NCI-H1048 (cell line): ENCODE results near the gene RCAN2.
A peak's percentile ranks its signal among the peaks of the same experiment; 100 is the strongest.
"Not testable (repeated sequence)": the region's sequence is repeated elsewhere in the genome, so short reads cannot be mapped to it uniquely, and the experiment has no call there.

Experiments
- DNase-seq: peaks from one replicate; lab custom pipeline; 2025; lab: John Stamatoyannopoulos, UW

RCAN2 gene

DNA sequence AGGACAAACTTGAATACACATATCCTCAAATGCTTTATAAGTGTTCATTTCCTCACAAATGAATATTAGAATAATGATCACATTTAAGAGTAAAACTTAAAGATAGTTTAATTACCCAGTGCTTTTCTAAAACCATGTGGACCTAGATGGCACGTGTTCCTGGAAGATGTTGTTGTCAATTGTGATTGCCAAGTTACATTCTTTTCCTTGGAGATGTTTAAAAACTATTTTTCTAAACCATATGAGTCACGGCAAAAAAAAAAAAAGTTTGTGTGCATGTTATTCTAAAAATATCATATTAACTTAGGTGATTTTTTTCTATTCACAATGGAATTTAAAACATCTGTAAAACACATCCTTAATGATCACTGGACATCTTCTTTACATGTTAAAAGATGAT is 51.1 kb downstream of the RCAN2 start:
- DNase-seq: no peak

DNA sequence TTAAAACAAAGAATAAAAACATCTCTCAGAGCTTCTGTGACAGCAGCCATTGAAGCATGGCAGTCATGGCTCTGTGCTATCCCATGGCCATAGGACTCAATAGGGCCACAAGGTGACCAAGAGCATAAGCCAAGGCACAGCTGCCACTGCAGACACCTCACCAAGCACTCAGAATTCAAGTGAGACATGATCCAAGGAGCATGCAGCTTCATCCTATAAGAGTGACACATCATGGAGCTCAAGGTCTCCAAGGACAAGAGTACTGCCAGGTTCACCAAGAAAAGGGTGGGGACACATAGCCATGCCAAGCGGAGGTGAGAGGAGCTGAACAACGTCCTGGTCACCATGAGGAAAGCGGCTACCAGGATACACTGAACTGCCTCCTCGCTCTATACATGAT is 53.0 kb downstream of the RCAN2 start:
- no peak for DNase-seq

DNA sequence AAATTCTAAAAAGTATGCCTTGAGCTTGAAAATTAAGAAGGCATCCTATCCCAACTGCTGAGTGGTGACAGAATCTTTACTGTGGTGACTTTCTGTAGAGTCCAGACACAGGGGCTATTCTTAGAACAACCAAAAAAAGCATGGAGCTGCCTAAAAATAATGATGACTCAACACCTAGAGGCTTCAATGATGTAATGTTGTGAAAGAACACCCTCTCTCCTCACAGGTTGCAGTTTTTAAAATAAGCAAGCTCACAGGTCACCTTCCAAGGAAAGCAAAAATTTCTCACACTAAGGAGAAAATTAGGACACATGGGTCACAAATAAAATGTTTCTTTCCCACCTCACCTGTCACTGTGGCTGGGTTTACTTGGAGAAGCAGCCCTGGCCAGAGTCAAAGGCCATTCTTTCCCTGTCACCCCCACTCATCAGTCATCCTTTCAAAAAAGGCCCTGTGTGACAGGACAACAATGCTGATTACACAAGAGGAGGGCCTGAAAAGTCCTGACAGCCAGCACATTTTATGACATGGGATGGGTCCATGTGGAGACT is 53.5 kb downstream of the RCAN2 start:
- DNase-seq: no peak

DNA sequence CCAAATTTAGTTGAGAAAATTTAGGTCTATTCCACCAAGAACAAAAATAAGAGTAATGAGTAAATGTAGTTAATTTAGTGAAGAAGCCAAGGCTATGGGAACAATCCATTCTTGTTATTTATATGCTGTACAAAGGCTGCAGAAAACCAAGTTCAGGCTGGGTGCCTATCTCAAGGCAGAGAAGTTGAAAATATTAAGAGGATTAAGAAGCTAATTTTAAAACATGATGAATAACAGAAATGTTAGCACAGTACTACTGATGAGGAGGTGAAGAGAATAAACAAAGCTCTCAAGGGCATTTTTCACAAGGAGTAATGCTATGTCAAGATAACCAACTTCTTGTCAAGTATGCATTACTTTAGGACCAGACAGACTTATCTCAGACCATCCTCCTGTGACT is 68.6 kb downstream of the RCAN2 start:
- no peak for DNase-seq

DNA sequence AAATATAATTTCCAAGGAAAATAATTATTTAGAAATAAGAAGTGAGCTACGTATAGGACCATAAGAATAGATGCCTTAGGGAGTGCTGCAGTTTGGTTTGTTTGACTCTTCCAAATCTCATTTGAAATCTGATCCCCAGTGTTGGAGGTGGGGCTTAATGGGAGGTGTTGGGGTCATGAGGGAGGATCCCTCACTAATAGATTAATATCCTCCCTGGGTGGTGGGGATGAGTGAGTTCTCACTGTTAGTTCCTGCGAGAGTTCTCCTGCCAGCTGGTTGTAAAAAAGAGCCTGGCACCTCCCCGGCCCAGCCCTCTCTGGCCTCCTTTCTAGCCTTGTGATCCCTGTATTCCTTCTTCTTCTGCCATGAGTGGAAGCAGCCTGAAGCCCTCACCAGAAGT is 69.3 kb downstream of the RCAN2 start:
- no peak for DNase-seq

DNA sequence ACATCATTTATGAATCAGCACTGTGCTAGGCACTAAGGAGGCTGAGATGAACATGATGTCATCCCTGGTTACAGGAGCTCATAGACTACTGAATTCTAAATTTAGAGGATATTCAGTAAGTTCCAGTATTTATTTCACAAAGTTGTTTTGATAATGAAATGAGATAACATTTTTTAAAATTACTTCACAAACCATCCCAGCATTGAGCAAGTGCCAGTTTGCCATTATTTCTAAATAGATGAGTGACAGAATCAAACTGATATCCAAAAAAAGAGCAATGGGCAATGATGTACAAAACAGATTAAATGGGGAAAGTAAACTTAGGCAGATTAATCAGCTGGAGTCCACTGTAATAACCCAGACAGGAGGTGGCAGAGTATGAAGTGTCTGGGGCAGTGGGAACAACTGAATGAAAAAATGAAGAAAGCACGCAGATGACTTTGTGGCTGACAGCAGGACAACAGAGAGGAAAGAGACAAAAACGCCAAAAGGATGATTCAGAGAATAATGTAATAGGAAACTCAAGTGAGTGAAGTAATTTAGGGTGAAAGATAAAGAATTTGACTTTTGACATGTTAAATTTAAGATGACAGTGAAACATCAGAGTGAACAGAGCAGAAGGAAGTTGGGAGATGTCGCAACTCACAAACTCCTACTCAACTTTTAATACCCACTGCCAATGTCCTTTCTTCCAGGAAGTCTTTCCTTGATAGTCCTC is 70.2 kb downstream of the RCAN2 start:
- DNase-seq: no peak

DNA sequence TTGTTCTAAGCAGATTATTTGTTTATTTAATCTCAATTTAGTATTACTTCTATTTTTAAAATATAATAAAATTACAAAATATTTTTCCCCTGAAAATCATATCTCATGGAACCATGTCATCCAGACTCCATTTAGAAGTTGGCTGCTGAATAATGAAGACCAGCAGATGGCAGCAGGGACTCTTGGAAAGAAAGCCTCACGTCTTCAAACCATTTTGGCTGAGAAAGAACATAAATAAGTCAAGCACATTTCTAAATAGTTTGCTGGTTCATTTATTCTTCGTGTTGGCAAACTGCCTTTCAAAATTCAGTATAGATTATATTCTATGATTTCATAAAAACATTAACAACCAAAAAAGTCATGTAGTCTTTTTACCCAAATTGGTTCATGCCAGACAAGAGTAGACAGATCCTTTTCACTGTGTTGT is 71.7 kb downstream of the RCAN2 start:
- peak; percentile 24 for DNase-seq

DNA sequence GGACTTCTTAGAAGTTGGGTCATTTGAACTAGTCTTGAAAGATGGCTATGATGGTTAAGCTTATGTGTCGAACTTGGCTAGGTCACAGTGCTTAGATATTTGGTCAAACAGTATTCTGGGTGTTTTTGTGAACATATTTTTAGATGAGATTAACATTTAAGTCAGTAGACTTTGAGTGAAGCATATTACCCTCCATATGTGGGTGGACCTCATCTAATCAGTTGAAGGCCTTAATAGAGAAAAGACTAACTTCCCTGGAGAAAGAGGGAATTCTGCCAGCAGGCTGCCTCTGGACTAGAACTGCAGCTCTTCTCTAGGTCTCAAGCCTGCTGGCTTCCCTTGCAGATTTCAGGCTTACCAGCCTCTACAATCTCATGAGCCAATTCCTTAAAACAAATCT is 76.9 kb downstream of the RCAN2 start:
- DNase-seq: no peak

DNA sequence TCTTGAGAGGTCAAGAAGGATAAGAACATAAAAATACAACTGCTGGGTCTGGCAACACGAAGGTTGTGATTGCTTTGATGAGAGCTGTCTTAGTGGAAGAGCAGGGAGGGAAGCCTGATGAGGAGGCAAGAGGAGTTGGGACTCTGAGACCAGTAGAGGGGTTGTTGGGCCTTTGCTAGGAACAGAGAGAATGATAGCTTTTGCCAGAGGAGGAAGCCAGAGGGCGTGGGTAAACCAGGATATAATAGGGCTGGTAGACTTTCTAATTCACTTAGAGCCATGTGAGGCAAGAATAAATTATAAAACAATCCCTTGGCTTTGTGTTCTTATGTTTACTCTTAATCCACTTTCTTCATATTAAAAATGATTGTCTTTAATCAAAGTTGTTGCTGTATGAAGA is 78.6 kb downstream of the RCAN2 start:
- DNase-seq: no peak

DNA sequence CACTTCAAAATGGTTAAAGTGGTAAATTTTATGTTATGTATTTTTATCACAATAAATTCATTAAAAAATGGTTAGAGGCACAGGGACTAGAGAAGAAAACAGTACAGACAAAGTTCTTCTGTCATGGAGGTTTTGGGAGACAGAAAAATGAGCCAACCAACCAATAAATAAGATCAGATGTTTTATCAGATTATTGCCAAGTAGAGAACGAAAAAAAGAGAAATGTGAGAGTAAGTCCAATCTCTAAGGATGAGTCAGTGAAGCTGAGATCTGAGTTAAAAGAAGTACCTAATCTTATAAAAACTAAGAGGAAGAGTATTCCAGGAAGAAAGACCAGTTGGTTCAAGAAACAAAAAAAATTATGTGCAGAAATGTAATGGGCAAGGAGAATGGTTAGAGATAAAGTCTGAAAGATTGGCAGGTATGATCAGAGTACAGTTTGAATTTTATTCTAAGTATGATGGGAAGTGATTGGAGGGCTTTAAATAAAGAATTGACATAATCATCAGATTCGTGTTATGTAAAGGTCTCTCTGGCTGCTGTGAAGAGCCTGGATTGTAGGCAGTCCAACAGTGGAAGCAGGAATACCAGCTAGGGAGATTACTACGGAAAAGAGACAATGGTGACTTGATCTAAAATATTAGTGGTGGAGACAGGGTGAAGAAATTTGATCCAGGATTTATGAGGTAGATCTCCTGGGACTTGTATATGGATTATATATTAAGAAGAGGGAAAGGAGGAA is 79.6 kb downstream of the RCAN2 start:
- DNase-seq: no peak

DNA sequence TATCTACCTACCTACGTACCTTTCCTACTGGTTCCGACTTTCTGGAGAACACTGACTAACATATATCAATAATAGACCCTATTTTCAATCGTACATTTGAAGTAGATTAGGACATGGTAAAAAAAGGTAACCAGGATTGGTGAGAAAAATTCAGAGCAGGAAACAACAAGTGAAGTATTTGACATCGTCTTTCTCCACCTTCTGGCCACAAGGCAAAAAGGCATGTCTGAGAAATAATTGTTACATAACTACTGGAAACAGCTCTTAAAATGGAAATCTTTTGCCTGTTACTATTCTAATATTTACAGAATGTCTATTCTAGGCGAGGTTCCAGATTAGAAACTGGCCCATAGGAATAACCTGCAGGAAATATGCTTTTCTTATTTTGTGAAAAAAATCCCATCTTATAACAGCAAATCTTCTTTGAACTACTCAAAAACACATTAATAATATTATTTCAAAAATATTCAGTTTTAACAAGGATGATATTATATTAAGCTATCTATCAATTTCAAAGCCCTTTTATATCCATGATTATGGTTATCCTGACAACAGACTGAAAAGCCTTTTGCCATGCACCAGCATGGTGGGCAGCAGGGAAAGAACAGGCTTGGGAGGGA is 80.8 kb downstream of the RCAN2 start:
- no peak for DNase-seq

DNA sequence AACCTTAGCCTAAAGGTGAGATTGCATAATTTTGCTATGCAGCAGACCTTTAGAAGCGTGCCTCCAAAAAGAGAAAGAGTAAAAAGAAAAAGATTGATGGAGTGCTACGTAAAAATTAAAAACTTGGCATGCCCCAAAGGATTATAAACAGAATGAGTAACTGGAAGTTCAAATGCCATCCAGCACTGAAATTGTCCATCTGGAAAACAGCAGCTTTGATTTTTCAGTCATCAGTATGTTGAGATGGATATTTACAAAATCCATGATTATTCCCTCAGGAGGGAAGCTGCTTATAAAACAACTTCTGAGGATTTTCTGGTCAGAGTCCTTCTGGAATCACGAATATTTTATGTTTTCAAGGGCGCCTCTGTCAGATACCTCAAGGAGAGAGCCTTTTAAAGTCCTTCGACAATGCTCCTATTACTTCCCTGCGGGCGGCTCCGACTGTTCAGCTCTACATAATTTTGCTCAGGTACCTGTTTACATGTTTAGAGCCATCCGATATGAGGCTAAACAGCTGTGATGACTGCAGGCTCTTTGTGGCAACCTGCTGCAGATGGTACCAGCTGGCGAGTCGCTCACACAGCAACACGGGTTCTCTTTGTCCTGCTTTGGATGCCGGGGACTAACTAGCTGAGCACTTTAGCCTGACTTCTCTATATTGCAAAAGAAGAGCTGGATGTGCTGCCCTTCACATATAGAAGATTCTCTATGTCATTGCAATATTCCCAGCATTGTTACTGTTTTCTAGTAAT is 83.3 kb downstream of the RCAN2 start:
- no peak for DNase-seq

DNA sequence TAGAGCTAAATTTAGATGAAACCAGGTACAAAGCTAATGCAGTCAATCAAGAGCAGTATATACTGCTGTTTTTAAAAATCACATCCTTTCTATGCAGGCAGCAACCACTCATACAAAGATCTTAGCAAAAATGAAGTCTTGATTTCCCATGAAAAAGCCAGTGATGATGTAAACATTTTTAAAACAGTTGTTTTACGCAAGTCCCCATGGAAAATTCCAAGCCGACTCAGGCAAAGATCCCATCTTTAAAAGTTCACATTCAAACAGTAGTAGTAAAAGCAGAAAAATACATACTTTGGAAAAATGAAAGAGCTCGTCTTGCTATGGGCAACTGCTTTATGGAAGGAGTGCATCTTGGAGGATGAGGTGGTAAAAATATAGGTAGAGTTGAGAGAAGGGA is 84.0 kb downstream of the RCAN2 start:
- no peak for DNase-seq

DNA sequence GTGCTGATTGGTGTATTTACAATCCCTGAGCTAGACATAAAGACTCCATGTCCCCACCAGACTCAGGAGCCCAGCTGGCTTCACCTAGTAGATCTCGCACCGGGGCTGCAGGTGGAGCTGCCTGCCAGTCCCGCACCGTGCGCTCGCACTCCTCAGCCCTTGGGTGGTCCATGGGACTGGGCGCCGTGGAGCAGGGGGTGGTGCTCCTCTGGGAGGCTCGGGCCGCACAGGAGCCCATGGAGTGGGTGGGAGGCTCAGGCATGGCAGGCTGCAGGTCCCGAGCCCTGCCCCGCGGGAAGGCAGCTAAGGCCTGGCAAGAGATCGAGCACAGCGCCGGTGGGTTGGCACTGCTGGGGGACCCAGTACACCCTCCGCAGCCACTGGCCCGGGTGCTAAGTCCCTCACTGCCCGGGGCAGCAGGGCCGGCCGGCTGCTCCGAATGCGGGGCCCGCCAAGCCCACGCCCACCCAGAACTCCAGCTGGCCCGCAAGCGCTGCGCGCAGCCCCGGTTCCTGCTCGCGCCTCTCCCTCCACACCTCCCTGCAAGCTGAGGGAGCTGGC is 85.5 kb downstream of the RCAN2 start:
- not testable (repeated sequence) for DNase-seq

DNA sequence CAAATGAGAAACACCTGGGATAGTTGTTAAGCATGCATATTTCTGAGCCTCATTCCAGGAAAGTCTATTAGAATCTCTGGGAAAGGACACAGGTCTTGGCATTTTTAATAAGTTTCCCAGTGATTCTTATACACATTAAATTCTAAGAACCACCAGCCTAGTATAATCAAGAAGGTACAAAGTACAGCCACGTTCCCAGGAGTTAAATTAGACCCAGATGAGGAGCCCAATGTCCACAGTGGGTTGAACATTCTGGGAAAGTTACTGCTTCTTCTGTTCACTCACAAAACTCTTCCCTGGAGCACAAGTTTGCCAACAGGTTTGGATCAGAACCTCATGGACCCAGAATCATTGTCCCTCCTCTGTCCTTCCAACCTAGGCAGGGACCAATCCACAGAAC is 90.4 kb downstream of the RCAN2 start:
- DNase-seq: no peak

DNA sequence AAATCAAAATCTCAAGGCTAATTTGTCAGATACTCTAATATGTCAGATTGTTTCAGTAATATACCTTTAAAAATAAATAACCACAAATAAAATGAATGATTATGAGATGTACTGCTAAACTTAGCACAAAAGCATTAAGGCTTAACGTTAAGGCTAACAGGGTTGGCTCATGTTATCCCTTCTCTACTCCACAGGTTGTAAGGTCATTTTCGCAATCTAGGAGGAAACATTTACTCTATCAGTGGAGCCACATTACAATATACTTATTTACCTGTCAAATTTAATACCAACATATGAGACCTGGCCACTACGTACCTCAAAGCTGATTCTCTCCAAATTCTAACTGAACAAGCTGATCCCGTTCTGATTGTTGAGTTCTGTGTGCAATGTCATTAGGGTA is 95.7 kb downstream of the RCAN2 start:
- DNase-seq: no peak

DNA sequence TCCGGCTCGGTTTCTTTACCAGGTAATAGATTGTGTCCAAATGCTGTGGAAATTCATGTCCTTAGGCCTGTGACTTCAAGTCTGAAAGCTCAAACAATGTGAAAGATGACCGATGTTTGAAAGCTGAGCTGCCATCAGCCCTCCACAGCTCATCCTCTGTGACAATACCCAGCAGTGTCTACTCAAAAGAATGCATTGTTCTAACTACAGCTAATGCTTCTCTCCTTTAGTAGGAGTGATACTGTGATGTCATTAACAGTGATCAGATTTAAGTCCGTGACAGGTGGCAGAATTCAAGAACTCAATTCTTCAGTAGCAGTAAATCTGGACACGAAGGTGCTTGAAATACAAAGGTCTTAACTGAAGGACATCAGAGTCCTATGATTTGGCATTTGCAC is 97.3 kb downstream of the RCAN2 start:
- no peak for DNase-seq

DNA sequence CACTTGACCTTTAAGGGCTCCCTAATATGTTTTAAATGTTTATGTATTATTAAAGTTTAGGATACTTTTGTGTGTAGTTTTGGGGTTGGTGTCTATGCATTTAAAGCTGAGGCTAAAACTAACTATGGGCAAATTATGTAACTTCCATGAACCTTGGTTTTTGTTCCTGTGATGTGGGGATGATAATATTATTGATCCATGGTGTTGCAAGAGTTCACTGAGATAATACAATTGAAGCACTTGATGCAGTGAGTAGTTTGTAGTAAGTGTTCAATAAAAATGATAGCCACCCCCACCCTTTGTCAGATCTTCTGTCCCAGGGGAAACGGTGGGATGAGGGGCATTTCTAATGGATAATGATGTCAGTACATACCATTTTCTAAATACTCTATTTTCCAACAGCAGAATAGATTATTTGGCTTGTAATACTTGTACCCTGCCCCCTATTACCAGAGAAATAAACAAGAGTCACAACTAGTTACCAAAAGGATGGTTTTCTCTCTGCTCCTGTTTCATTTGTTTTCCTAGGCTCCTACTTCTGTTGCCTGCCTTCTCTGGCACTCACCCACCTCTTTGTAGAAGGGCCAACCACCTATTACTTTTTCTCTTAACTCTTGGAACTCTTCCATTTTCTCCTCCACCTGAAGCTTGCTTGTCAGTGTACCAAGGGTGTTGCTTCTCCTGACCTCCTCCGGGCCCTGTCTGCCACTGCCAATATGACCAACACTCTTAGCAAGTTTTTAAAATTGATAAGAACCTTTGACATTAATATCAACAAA is 97.9 kb downstream of the RCAN2 start:
- DNase-seq: no peak

DNA sequence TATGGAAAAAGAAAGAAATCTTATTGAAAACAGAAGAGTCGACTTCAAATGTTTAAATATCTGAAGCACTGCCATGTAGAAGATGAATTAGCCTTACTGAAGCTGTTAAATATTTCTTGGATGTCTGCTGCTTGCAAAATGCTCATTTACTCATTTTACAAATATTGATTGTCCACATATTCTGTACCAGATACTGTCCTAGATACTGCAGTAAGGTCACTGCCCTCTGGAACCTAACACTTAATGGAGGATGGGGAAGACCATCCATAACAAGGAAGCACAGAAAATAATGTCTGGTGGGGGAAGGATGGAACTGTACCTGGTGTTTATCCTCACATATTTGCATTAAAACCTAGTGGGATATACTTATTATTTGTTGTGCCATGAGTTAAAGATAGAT is 99.0 kb downstream of the RCAN2 start:
- DNase-seq: no peak

DNA sequence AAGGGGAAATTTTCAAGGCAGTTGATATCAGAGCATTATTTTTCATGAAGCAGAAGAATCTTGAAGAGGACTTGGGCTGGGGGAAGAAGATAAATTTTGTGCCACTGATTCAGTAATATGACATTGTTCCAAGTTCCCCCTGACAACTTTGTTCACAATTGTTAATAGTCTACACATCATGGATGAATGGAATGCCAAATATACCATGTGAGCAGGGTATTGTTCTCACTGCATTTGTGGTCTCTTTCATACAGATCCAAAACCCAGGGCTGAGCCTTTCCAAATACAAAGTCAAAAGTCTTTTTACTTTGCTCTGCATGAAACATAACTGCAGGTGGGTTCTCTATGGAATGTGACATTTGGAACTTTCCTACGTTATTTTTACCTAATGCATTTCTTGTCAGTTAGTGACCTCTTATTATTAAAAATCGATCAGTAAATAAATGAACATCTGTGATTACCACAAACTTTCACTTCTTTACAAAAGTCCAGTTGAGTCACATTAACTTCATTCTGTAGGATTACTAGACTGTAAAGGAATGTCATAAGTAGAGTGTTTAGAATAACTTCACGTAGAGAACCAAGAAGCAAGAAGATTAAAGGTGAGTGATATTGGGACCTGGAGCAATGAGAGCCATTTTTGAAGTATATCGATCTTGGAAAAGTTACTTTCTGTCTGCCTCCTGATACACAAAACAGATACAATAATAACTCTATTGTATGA is 100.9 kb downstream of the RCAN2 start:
- DNase-seq: no peak

DNA sequence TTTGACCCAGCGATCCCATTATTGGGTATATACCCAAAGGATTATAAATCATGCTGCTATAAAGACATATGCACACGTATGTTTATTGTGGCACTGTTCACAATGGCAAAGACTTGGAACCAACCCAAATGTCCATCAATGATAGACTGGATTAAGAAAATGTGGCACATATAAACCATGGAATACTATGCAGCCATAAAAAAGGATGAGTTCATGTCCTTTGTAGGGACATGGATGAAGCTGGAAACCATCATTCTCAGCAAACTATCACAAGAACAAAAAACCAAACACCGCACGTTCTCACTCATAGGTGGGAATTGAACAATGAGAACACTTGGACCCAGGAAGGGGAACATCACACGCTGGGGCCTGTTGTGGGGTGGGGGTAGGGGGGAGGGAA is 103.5 kb downstream of the RCAN2 start:
- DNase-seq: not testable (repeated sequence)
